ENCODE results near the gene ACSL6.

The ACSL6 gene

GRCh38 chr5:131983244-131983771, 28.1 kb downstream of the ACSL6 start:
- Histone ChIP-seq H4K20me1 (ENCODE audit: insufficient read depth, low read length, poor library complexity, severe bottlenecking) (no peaks in the 10 kb centered on the region), H3K4me3 (ENCODE audit: low read length, poor library complexity, severe bottlenecking) (no peak overlapping the region), H3K4me1 (ENCODE audit: insufficient read depth, low read length, poor library complexity, severe bottlenecking) (peaks cover 16% of the 10 kb centered on the region), H3K79me2 (ENCODE audit: insufficient read depth, low read length) (no peaks in the 10 kb centered on the region), H3K27me3 (ENCODE audit: insufficient read depth, low read length, poor library complexity, severe bottlenecking) (no peaks in the 10 kb centered on the region), H3K9me3 (ENCODE audit: insufficient read depth, low read depth, low read length) (no peaks in the 10 kb centered on the region), H3K9ac (ENCODE audit: low read depth, low read length, poor library complexity, severe bottlenecking) (no peak overlapping the region), H3K9me2 (replicated peaks; ENCODE audit: low read depth, low read length) (no peaks in the 10 kb centered on the region), H3K36me3 (ENCODE audit: insufficient read depth, low read length) (no peaks in the 10 kb centered on the region), H3F3A (ENCODE audit: low read depth) (no peaks in the 10 kb centered on the region), H2AFZ (ENCODE audit: low read length) (no peak overlapping the region), H3K4me2 (ENCODE audit: low read depth, low read length, poor library complexity, severe bottlenecking) (peak overlapping the region; percentile 31)
- no peak for TF ChIP-seq EZH2phosphoT487 (IDR thresholded peaks at IDR 0.05; ENCODE audit: borderline replicate concordance)
- TF ChIP-seq, protein P1, sequence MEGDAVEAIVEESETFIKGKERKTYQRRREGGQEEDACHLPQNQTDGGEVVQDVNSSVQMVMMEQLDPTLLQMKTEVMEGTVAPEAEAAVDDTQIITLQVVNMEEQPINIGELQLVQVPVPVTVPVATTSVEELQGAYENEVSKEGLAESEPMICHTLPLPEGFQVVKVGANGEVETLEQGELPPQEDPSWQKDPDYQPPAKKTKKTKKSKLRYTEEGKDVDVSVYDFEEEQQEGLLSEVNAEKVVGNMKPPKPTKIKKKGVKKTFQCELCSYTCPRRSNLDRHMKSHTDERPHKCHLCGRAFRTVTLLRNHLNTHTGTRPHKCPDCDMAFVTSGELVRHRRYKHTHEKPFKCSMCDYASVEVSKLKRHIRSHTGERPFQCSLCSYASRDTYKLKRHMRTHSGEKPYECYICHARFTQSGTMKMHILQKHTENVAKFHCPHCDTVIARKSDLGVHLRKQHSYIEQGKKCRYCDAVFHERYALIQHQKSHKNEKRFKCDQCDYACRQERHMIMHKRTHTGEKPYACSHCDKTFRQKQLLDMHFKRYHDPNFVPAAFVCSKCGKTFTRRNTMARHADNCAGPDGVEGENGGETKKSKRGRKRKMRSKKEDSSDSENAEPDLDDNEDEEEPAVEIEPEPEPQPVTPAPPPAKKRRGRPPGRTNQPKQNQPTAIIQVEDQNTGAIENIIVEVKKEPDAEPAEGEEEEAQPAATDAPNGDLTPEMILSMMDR (conservative IDR thresholded peaks at IDR 0.05; ENCODE audit: low read length), result no peak

DNA sequence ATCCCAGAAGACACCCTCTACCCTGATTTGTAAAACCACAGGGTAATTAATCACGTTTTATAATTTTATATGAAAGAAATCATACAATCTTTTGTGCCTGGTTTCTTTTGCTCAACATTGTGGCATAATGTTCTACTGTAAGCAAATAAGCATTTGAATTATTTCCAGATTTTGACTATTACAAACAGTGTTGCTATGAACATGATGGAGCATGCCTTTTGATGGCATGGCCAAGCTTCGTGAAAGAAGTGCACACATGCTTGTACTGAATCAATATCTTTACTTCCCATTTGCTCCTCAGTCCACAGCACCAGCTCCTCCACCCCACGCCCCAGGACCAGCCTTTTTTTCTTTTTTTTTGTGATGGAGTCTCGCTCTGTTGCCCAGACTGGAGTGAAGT, 29.9 kb downstream of the ACSL6 start:
- H3K9me2 ChIP-seq (replicated peaks; ENCODE audit: low read depth, low read length), result no peaks in the 10 kb centered on the region
- H3K79me2 ChIP-seq (ENCODE audit: insufficient read depth, low read length), result no peaks in the 10 kb centered on the region
- H2AFZ ChIP-seq (ENCODE audit: low read length), result no peak overlapping the region
- peaks cover 16% of the 10 kb centered on the region for H3K4me1 ChIP-seq (ENCODE audit: insufficient read depth, low read length, poor library complexity, severe bottlenecking)
- no peaks in the 10 kb centered on the region for H3K27me3 ChIP-seq (ENCODE audit: insufficient read depth, low read length, poor library complexity, severe bottlenecking)
- H3K9ac ChIP-seq (ENCODE audit: low read depth, low read length, poor library complexity, severe bottlenecking), result no peak overlapping the region
- no peaks in the 10 kb centered on the region for H3K9me3 ChIP-seq (ENCODE audit: insufficient read depth, low read depth, low read length)
- H3K4me2 ChIP-seq (ENCODE audit: low read depth, low read length, poor library complexity, severe bottlenecking), result no peak overlapping the region
- H3F3A ChIP-seq (ENCODE audit: low read depth), result no peaks in the 10 kb centered on the region
- H3K36me3 ChIP-seq (ENCODE audit: insufficient read depth, low read length), result no peaks in the 10 kb centered on the region
- no peaks in the 10 kb centered on the region for H4K20me1 ChIP-seq (ENCODE audit: insufficient read depth, low read length, poor library complexity, severe bottlenecking)
- H3K4me3 ChIP-seq (ENCODE audit: low read length, poor library complexity, severe bottlenecking), result no peak overlapping the region
- TF ChIP-seq, protein P1 (conservative IDR thresholded peaks at IDR 0.05; ENCODE audit: low read length), result no peak

- no peak overlapping the region for H3K9ac ChIP-seq (ENCODE audit: low read depth, low read length, poor library complexity, severe bottlenecking)
- H3F3A ChIP-seq (ENCODE audit: low read depth), result no peaks in the 10 kb centered on the region
- TF ChIP-seq, protein P1 (conservative IDR thresholded peaks at IDR 0.05; ENCODE audit: low read length), result no peak
- TF ChIP-seq EZH2phosphoT487 (IDR thresholded peaks at IDR 0.05; ENCODE audit: borderline replicate concordance), result no peak
- no peak overlapping the region for H2AFZ ChIP-seq (ENCODE audit: low read length)
- H3K4me1 ChIP-seq (ENCODE audit: insufficient read depth, low read length, poor library complexity, severe bottlenecking), result peaks cover 16% of the 10 kb centered on the region
- no peaks in the 10 kb centered on the region for H3K79me2 ChIP-seq (ENCODE audit: insufficient read depth, low read length)
- no peaks in the 10 kb centered on the region for H4K20me1 ChIP-seq (ENCODE audit: insufficient read depth, low read length, poor library complexity, severe bottlenecking)
- H3K9me3 ChIP-seq (ENCODE audit: insufficient read depth, low read depth, low read length), result no peaks in the 10 kb centered on the region
- H3K36me3 ChIP-seq (ENCODE audit: insufficient read depth, low read length), result no peaks in the 10 kb centered on the region
- H3K27me3 ChIP-seq (ENCODE audit: insufficient read depth, low read length, poor library complexity, severe bottlenecking), result no peaks in the 10 kb centered on the region
- no peaks in the 10 kb centered on the region for H3K9me2 ChIP-seq (replicated peaks; ENCODE audit: low read depth, low read length)
- no peak overlapping the region for H3K4me2 ChIP-seq (ENCODE audit: low read depth, low read length, poor library complexity, severe bottlenecking)
- H3K4me3 ChIP-seq (ENCODE audit: low read length, poor library complexity, severe bottlenecking), result no peak overlapping the region
Observed at GRCh38 chr5:131980696-131981095, 30.8 kb downstream of the ACSL6 start.

All from Loucy (cell line).